NB4 (cell line): Measurements from ENCODE around the gene TGIF2LX.
"Not testable (repeated sequence)": the region's sequence is repeated elsewhere in the genome, so short reads cannot be mapped to it uniquely, and the experiment has no call there.

Source experiments
- DNase-seq: peaks from one replicate; pipeline ENCODE4 v3.0.0; 2010; ENCODE audit warnings: low read depth
- H3K4me3 ChIP-seq: one replicate; pipeline ENCODE4 v1.5.1; 2011; ENCODE audit warnings: mild to moderate bottlenecking, low read depth, low read length, moderate library complexity

TGIF2LX gene

GRCh38 chrX:89921665-89922064, at the start of gene TGIF2LX:
Gene TGIF2LX (plus strand): TSS chrX:89921908. CDS start chrX:89922086, 178 bp downstream.
- DNase-seq, H3K4me3 ChIP-seq: not testable (repeated sequence)

GRCh38 chrX:89922338-89922934, 728 bp downstream of the TGIF2LX start:
- not testable (repeated sequence) for DNase-seq, H3K4me3 ChIP-seq

- H3K4me3 ChIP-seq, DNase-seq: not testable (repeated sequence)
Measured at GRCh38 chrX:89943077-89943476, 21.4 kb downstream of the TGIF2LX start.

GRCh38 chrX:89965588-89965987, 43.9 kb downstream of the TGIF2LX start:
- DNase-seq, H3K4me3 ChIP-seq: not testable (repeated sequence)
